Epithelial cell of esophagus (primary cell): ENCODE results near the gene TOM1L2.

ENCODE experiments used
- DNase-seq: peaks from one replicate; pipeline ENCODE4 v3.0.0; 2010; ENCODE audit warnings: low read depth
- H3K4me3 ChIP-seq: 2 replicates; pipeline ENCODE4 v1.5.1; 2011; ENCODE audit warnings: mild to moderate bottlenecking, low read length, control low read depth
- CTCF ChIP-seq: IDR thresholded peaks from 2 replicates; pipeline ENCODE4 v1.5.1; 2011; ENCODE audit warnings: low read depth, mild to moderate bottlenecking, low read length, control low read depth, inconsistent platforms; ENCODE audit not compliant: insufficient read depth; ENCODE audit errors: missing control alignments

Gene TOM1L2

GRCh38 chr17:17798573-17799255 is 173.5 kb downstream of the TOM1L2 start:
- no peak for DNase-seq
- TF ChIP-seq CTCF = no peak
- H3K4me3 ChIP-seq = no peak overlapping the region

- H3K4me3 ChIP-seq = no peak overlapping the region
- no peak for TF ChIP-seq CTCF
- no peak for DNase-seq
Measured at GRCh38 chr17:17798010-17798556, 174.1 kb downstream of the TOM1L2 start.

GRCh38 chr17:17797119-17797809 is 174.9 kb downstream of the TOM1L2 start:
- DNase-seq = no peak
- no peak for TF ChIP-seq CTCF
- H3K4me3 ChIP-seq = no peak overlapping the region

GRCh38 chr17:17796787-17797061 is 175.5 kb downstream of the TOM1L2 start:
- DNase-seq = no peak
- no peak for TF ChIP-seq CTCF
- no peak overlapping the region for H3K4me3 ChIP-seq

GRCh38 chr17:17795946-17796786 is 176.0 kb downstream of the TOM1L2 start:
- no peak for TF ChIP-seq CTCF
- H3K4me3 ChIP-seq = no peak overlapping the region
- no peak for DNase-seq

GRCh38 chr17:17795296-17795695 is 176.9 kb downstream of the TOM1L2 start:
- no peak for DNase-seq
- TF ChIP-seq CTCF = no peak
- H3K4me3 ChIP-seq = no peak overlapping the region
